ENCODE results near the gene TOMM20. TPM values are rescaled to one million over a fixed set of nuclear protein-coding genes. Genes with fewer than 3 reads are reported as not detected.

TOMM20 gene
- total and polyA plus RNA-seq, 2 experiments from 2014 or later, result 138 to 159 TPM

GRCh38 chr1:235102993-235103411 lies 25.6 kb downstream of the TOMM20 start (continued):
- TF ChIP-seq CTCF (conservative IDR thresholded peaks at IDR 0.05; ENCODE audit: low read depth in 2 of 2), result no peak
- no peak for TF ChIP-seq EZH2phosphoT487 (IDR thresholded peaks at IDR 0.05; ENCODE audit: unreplicated experiment)
- TF ChIP-seq REST (IDR thresholded peaks at IDR 0.05; ENCODE audit: unreplicated experiment), result no peak
- TF ChIP-seq, protein P1, sequence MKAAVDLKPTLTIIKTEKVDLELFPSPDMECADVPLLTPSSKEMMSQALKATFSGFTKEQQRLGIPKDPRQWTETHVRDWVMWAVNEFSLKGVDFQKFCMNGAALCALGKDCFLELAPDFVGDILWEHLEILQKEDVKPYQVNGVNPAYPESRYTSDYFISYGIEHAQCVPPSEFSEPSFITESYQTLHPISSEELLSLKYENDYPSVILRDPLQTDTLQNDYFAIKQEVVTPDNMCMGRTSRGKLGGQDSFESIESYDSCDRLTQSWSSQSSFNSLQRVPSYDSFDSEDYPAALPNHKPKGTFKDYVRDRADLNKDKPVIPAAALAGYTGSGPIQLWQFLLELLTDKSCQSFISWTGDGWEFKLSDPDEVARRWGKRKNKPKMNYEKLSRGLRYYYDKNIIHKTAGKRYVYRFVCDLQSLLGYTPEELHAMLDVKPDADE (IDR thresholded peaks at IDR 0.05), result no peak
- TF ChIP-seq NANOG (IDR thresholded peaks at IDR 0.05; ENCODE audit: borderline replicate concordance), result no peak
- TF ChIP-seq EZH2 (IDR thresholded peaks at IDR 0.05; ENCODE audit: low read depth, unreplicated experiment), result no peak
- TF ChIP-seq JUNB (IDR thresholded peaks at IDR 0.05; ENCODE audit: unreplicated experiment), result no peak
- no peak for TF ChIP-seq POLR2AphosphoS5 (IDR thresholded peaks at IDR 0.05; ENCODE audit: low read depth)
- no peak for TF ChIP-seq ZNF114 (CRISPR knock-in tag; IDR thresholded peaks at IDR 0.05)
- TF ChIP-seq STAT1 (IDR thresholded peaks at IDR 0.05; ENCODE audit: unreplicated experiment), result no peak
- TF ChIP-seq ZNF331 (CRISPR knock-in tag; IDR thresholded peaks at IDR 0.05; ENCODE audit: low read depth), result no peak

DNA sequence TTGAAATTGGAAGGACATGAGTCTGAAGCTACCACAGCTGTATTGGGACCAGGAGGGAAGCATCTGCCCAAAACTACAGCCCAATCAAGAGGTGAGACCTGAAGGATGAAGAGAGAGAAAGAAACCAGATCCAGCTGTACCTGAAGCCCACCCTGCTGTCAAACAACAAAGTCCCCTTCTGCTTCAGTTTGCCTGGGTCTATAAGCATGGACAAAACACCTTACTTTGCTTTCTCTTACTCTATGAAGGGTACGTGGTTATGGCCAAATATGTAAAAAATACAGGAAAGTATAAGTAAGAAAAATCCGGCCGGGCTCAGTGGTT lies 26.4 kb downstream of the TOMM20 start:
- Mint-ChIP-seq H3K9me3 (no peaks in the 10 kb centered on the region), H3K36me3 (ENCODE audit: low read depth) (peaks cover under 1% of the 10 kb centered on the region; the same call in 1 of the 3 replicates), H3K27me3 (ENCODE audit: insufficient read depth, low read depth, poor library complexity) (peaks cover 7% of the 10 kb centered on the region), H3K27ac (no peak overlapping the region), H3K4me1 (peaks cover 15% of the 10 kb centered on the region), H3K4me3 (no peak overlapping the region)
- Histone ChIP-seq H3K27me3 (ENCODE audit: insufficient read depth) (no peaks in the 10 kb centered on the region), H3K4me1 (ENCODE audit: insufficient read depth) (peaks cover 14% of the 10 kb centered on the region), H4K20me1 (replicated peaks; ENCODE audit: insufficient read depth) (no peaks in the 10 kb centered on the region; the same call in 1 of the 2 replicates), H2AFZ (no peak overlapping the region), H3K79me2 (replicated peaks; ENCODE audit: insufficient read depth) (no peaks in the 10 kb centered on the region), H3F3A (replicated peaks; ENCODE audit: low read depth) (peaks cover 8% of the 10 kb centered on the region), H3K36me3 (ENCODE audit: insufficient read depth) (no peaks in the 10 kb centered on the region), H3K9me2 (ENCODE audit: insufficient read depth) (no peaks in the 10 kb centered on the region), H3K27ac (ENCODE audit: low read depth) (no peak overlapping the region), H3K4me2 (no peak overlapping the region), H3K4me3 (no peak overlapping the region)
- ATAC-seq (no peak), DNase-seq (ENCODE audit: low spot score) (no peak)
- no peak for TF ChIP-seq EZH2 (IDR thresholded peaks at IDR 0.05; ENCODE audit: low read depth, unreplicated experiment)
